Measurements from ENCODE around the gene CSHL1. TPM values are rescaled to one million over a fixed set of nuclear protein-coding genes. Genes with fewer than 3 reads are reported as not detected.

The CSHL1 gene
- total RNA-seq, 1 experiment from 2014 or later: not detected

GRCh38 chr17:63942309-63942985 is 31.4 kb upstream of the CSHL1 start:
- H3K27me3 Mint-ChIP-seq (ENCODE audit: insufficient read depth, unreplicated experiment): peaks cover 2% of the 10 kb centered on the region
- no peaks in the 10 kb centered on the region for H3K36me3 ChIP-seq (ENCODE audit: control insufficient read depth, insufficient read depth, low read length)
- H3K4me1 ChIP-seq: no peaks in the 10 kb centered on the region
- H3K4me3 Mint-ChIP-seq (ENCODE audit: unreplicated experiment): no peak overlapping the region
- no peak for TF ChIP-seq CTCF (IDR thresholded peaks at IDR 0.05; ENCODE audit: insufficient read depth in 1 of 2, low read depth in 1 of 2, low read length in 1 of 2, severe bottlenecking in 1 of 2, unreplicated experiment in 1 of 2)
- peaks cover 16% of the 10 kb centered on the region for H3K36me3 Mint-ChIP-seq (ENCODE audit: insufficient read depth, unreplicated experiment)
- no peaks in the 10 kb centered on the region for H3K9me3 ChIP-seq
- H3K4me3 ChIP-seq (ENCODE audit: low read depth, low read length): no peak overlapping the region
- no peaks in the 10 kb centered on the region for H3K4me1 Mint-ChIP-seq (ENCODE audit: low read depth, unreplicated experiment)
- intact Hi-C loops (cut with micrococcal nuclease; ENCODE audit: unreplicated experiment): no loop called here
- BruUV-seq (replicated peaks): no TSS peak
- POLR2A ChIA-PET: no interaction called here
- H3K9me3 Mint-ChIP-seq (ENCODE audit: unreplicated experiment): no peaks in the 10 kb centered on the region
- no peak overlapping the region for H3K27ac Mint-ChIP-seq (ENCODE audit: unreplicated experiment)
- no peak for DNase-seq
- H3K27me3 ChIP-seq (replicated peaks; ENCODE audit: control insufficient read depth, insufficient read depth, low read length): no peaks in the 10 kb centered on the region
- CTCF ChIA-PET: interaction anchor here (0.7 kb wide), 1 partner anchor 385 kb away, joined by 3 read pairs; no protein-coding TSS in a partner anchor

- no peaks in the 10 kb centered on the region for H3K27me3 ChIP-seq (replicated peaks; ENCODE audit: control insufficient read depth, insufficient read depth, low read length)
- H3K9me3 ChIP-seq: no peaks in the 10 kb centered on the region
- no peak for DNase-seq
- H3K4me1 ChIP-seq: no peaks in the 10 kb centered on the region
- Mint-ChIP-seq H3K36me3 (ENCODE audit: insufficient read depth, unreplicated experiment) (peaks cover 16% of the 10 kb centered on the region), H3K27ac (ENCODE audit: unreplicated experiment) (no peak overlapping the region), H3K4me1 (ENCODE audit: low read depth, unreplicated experiment) (no peaks in the 10 kb centered on the region), H3K27me3 (ENCODE audit: insufficient read depth, unreplicated experiment) (peaks cover 2% of the 10 kb centered on the region), H3K4me3 (ENCODE audit: unreplicated experiment) (no peak overlapping the region), H3K9me3 (ENCODE audit: unreplicated experiment) (no peaks in the 10 kb centered on the region)
- H3K4me3 ChIP-seq (ENCODE audit: low read depth, low read length): no peak overlapping the region
- ChIA-PET POLR2A (no interaction called here), CTCF (interaction anchor here (0.6 kb wide), 1 partner anchor 14 kb away, joined by 5 read pairs; no protein-coding TSS in a partner anchor)
- TF ChIP-seq CTCF (IDR thresholded peaks at IDR 0.05; ENCODE audit: insufficient read depth in 1 of 2, low read depth in 1 of 2, low read length in 1 of 2, severe bottlenecking in 1 of 2, unreplicated experiment in 1 of 2): no peak
- BruUV-seq (replicated peaks): no TSS peak
- H3K36me3 ChIP-seq (ENCODE audit: control insufficient read depth, insufficient read depth, low read length): no peaks in the 10 kb centered on the region
- intact Hi-C loops (cut with micrococcal nuclease; ENCODE audit: unreplicated experiment): no loop called here
These were observed 30.7 kb upstream of the CSHL1 start for GRCh38 chr17:63941751-63942150.

GRCh38 chr17:63941162-63941561 is 30.1 kb upstream of the CSHL1 start:
- no peak for DNase-seq
- intact Hi-C loops (cut with micrococcal nuclease; ENCODE audit: unreplicated experiment): no loop called here
- Histone ChIP-seq H3K27me3 (replicated peaks; ENCODE audit: control insufficient read depth, insufficient read depth, low read length) (no peaks in the 10 kb centered on the region), H3K9me3 (0 out of 2 replicates have a peak, but pooled peaks cover 4% of the 10 kb centered on the region), H3K4me1 (no peaks in the 10 kb centered on the region), H3K36me3 (ENCODE audit: control insufficient read depth, insufficient read depth, low read length) (no peaks in the 10 kb centered on the region), H3K4me3 (ENCODE audit: low read depth, low read length) (no peak overlapping the region)
- Mint-ChIP-seq H3K9me3 (ENCODE audit: unreplicated experiment) (no peaks in the 10 kb centered on the region), H3K27ac (ENCODE audit: unreplicated experiment) (no peak overlapping the region), H3K4me1 (ENCODE audit: low read depth, unreplicated experiment) (no peaks in the 10 kb centered on the region), H3K36me3 (ENCODE audit: insufficient read depth, unreplicated experiment) (peaks cover 16% of the 10 kb centered on the region), H3K4me3 (ENCODE audit: unreplicated experiment) (no peak overlapping the region), H3K27me3 (ENCODE audit: insufficient read depth, unreplicated experiment) (peaks cover 3% of the 10 kb centered on the region)
- TF ChIP-seq CTCF (IDR thresholded peaks at IDR 0.05; ENCODE audit: insufficient read depth in 1 of 2, low read depth in 1 of 2, low read length in 1 of 2, severe bottlenecking in 1 of 2, unreplicated experiment in 1 of 2): no peak
- BruUV-seq (replicated peaks): no TSS peak
- ChIA-PET CTCF (interaction anchor here (0.6 kb wide), 1 partner anchor 13 kb away, joined by 5 read pairs; no protein-coding TSS in a partner anchor), POLR2A (no interaction called here)
